Stimulated activated CD8-positive, alpha-beta memory T cell treated with anti-CD3 and anti-CD28 coated beads, Interleukin-4, amount 100 ng/mL, for 4 hours (primary cell): ENCODE measurements around the gene TM7SF3.
"Not testable (repeated sequence)": the region's sequence is repeated elsewhere in the genome, so short reads cannot be mapped to it uniquely, and the experiment has no call there.

Source experiments
- DNase-seq, 2 donors: peaks; one replicate each; pipeline ENCODE4 v3.0.0-alpha.2; 2020; ENCODE audit warnings: low read depth in 2 of 2, low spot score in 1 of 2

The TM7SF3 gene

DNA sequence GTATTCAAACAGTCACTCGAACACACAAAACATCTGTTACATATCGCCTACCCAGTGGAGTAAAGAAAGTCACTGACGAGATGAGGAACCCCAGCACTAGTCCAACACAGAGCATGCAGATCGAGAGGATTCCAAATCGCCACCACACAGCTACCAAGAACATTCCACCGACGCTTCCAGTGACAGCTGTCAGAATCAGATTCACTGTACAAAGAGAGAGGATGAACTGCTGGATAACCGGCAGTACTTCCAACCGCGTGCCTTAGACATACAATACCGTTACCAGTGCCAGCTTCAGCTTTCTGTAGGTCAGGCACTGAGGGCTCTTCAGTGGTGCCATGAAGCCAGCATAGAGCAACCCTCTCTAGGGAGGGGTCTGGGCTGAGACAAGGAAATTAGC, 34.5 kb downstream of the TM7SF3 start:
- no peak for DNase-seq

- no peak for DNase-seq
Measured at GRCh38 chr12:26978801-26979200, 35.4 kb downstream of the TM7SF3 start.

- no peak for DNase-seq
Measured at GRCh38 chr12:26976687-26977086, 37.5 kb downstream of the TM7SF3 start.

DNA sequence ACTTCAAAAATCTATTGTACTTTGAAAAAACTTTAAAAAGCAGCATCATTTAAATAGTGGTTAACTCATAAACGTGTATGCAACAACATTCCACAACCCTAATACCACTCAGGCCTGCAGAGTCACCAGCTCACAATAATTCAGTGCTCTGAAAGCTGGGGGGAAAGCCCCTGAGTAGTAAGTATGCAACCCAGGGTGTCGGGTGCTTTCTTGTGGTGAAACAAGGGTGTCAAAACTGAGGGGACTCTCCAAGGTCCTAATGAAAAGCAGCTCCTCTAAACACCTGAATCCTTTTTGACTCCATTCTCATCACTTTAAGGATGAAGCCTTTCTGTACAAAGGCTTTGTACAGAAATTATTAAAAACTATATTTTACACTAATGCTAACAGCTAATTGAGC, 42.2 kb downstream of the TM7SF3 start:
- DNase-seq, result peak; percentile 11 to 21

DNA sequence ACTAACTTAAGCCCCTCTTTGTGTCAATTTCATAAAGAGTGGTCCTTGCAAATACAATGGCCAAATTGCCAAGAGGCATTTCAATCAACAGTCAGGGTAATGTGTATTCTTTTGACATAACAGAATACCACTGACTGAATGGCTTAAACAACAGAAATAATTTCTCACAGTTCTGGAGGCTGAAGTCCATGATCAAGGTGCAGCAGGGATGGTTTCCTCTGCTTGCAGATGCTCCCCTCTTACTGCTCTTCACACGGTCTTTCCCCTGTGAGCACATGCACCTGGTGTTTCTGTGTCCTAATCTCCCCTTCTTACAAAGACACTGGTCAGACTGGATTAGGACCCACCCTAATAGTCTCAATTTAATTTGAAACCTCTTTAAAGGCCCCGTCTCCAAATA, 44.0 kb downstream of the TM7SF3 start:
- DNase-seq, result no peak

DNA sequence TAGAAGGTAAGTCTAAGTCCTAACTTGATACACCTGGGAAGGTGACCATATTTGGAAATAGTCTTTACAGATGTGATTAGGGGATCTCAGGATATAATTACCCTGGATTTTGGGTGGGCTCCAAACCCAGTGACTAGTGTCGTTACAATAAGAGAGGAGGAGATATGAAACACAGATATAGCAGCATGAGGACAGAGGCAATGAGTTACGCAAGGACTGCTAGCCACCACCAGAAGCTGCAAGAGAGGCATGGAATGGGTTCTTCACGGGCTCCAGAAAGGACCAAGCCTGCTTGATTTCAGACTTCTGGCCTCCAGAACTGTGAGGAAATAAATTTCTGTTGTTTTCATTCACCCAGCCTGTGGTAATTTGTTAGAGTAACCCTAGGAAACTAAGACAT, 47.3 kb downstream of the TM7SF3 start:
- no peak for DNase-seq

- no peak for DNase-seq
Measured at GRCh38 chr12:26963413-26963812, 50.8 kb downstream of the TM7SF3 start.

- DNase-seq, result no peak
Measured at GRCh38 chr12:26961803-26962202, 52.4 kb downstream of the TM7SF3 start.

DNA sequence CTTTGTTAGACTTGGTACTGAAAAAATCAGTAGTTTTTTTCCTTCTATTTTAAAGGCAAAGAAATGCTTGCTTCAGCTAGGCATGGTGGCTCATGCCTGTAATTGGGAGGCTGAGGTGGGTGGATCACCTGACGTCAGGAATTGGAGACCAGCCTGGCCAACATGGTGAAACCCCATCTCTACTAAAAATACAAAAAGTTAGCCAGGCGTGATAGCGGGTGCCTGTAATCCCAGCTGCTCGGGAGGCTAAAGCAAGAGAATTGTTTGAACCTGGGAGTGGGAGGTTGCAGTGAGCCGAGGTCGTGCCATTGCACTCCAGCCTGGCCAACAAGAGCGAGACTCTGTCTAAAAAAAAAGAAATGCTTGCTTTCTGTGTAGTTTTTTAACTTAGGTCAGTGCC, 52.8 kb downstream of the TM7SF3 start:
- DNase-seq, result not testable (repeated sequence)

DNA sequence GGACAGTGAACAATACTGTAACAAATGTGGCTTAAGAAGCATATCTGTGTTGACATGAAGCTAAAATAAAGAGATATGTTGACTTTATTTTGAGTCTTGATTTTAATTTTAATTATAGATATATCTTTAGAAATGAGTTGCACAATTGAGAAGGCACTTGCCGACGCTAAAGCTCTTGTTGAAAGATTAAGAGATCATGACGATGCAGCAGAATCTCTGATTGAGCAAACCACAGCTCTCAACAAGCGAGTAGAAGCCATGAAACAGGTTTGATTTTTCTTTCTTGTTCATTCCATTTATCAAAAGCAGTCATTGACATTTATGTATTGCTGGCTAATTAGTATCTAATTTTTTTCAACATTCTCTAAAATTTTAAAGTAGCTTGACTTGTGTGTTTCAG, 60.2 kb downstream of the TM7SF3 start:
- DNase-seq, result no peak

- no peak for DNase-seq
Measured at GRCh38 chr12:26953447-26953846, 60.7 kb downstream of the TM7SF3 start.

DNA sequence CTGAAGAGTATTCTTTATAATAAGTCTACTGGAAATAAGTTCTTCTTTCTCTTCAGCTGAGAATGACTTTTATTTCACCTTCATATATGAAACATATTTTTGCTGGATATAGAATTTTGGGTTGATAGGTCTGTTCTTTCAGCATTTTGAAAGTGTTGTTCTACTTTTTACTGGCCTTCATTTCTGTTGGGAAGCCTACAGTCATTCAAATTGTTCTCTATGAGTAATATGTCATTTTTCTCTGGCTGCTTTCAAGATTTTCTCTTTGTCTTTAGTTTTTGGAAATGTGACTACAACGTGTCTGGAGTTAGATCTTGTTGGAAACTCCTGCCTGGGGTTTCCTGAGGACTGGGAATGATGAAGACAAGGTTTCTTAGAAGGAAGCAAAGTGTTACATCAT, 65.9 kb downstream of the TM7SF3 start:
- no peak for DNase-seq

GRCh38 chr12:26941215-26941594, 73.0 kb downstream of the TM7SF3 start:
- no peak for DNase-seq

DNA sequence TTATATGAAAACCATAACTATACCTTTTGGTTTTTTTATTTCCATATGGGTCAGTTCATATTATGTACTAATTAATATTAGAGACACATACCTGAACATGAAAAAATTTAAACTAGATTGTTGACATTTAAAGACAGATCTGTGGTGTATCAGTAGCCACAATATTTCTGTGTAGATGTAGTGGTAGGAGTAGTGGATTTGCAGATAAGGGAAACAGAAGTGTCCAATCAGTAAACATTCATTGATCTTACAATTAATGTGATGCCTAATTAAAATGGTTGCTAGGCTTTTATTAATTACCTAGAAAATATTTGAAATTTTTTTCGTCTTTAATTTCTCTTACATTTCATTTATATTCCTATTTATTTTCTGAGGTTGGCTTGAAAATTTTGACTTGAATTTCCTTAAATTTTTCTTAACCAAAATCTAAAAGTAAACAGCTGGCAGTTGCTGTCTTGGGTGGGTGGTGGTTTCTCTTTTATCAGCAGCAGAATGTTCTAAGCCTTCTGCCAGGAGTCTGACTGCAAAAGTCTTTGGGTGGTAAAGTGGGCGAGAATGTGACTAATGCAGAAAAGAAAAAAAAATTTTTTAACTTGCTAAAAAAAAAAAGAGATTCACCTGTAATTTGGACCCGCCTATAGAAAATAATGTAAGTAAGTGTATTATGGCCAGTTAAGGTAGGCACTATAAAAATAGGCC, 73.5 kb downstream of the TM7SF3 start:
- DNase-seq, result no peak

DNA sequence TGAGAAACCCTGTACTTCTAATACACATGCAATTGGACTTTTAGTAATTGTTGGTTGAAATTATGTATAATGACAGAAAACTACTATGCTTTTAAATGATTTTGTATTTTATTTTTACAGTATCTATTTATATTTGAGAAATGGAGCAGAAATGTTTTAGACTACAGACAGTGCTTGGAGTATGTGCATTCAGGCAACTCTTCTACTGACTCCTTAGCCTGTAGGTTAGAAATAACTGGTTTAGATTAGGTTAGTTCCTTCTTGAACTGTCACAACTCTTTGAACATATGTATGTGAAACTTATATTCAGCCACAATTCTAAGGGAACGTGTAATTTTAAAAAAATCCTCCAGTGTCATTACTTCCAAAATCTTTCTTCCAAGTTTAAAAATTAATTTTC, 74.2 kb downstream of the TM7SF3 start:
- no peak for DNase-seq

DNA sequence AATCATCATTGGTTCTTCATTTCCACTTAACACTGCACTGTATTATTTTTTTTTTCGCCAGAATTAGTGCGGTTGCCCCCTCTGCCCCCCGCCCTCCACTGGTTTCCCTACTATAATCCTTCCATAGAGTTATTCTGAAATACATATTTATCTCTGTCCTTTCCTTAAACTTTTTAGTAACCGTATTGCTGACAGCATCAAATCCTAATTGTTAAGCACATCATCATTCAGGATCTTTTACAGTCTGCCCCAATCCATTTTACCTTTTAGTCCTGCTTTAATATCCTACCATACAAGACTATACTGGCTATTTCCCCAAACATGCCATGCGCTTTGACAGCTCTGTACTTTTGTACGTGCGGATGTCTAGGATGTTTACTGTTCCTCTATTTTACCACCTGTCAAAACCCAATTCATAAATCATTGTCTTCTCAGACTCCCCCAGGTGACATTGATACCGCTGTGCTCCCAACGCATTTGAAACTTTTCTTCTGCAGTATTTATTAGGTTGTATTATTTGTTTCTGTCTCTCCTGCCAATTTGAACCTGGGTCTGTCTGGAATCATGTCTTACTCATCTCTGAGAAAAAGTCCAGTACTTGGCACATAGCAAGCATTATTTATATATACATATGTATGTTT, 74.9 kb downstream of the TM7SF3 start:
- no peak for DNase-seq

DNA sequence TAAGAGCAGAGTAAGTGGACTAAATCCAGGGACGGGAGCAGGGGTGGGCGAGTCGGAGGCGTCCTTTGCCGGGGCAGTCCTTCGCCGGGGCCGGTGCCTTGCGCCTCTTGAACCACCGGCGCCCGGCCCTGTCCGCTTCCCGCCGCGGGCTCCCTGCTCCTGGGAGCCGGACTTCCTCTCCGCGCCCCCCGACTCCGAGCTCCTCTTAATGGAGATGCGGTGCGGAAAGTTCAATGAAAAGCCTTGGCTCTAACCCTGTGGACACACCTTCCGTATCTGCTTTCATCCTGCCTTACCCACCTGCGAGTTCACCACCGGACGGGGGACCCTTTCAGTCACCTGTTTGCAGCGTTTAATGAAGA, 75.5 kb downstream of the TM7SF3 start:
- no peak for DNase-seq

DNA sequence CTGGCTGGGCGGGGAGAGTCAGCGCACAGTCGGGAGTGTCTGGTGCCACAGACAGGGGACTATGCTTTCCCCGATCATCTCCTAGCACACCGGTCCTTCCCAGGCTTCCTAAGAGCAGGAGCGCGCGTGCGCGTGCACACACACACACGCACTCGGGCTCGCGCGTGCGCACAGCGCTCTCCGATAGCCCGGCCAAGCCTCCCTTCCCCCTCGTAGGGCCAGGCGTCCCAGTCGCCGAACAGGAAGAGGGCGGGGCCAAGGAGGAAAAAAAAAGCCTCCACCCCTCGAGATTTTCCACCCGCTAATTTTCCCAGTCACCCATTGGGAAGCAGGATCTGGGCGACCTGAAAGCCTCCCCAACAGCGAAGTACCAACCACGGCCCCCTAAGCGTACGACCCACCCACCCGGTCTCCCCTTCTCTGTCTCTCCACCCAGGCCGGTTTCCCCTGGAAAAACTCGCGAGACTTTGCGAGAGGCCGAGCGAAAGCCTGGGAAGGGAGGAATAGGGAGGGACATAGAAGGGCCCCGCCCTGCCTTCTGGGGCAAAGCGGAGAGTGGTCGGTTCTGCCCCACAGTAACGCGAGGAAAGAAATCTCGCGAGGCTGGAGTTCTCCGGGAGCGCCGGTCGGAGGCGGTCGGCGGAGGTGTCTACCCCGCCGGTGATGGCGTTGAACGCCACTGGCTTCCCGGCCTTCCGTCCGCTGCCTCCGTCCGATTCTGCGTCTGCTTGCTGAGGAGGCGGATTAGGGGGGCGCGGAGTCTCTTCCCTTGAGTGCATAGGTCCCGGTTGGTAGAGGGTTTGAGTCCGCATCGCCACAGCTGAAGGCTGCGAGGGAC, 76.1 kb downstream of the TM7SF3 start, which contains the start of the genes FGFR1OP2 and INTS13:
Gene FGFR1OP2 (plus strand): TSS at position 608 of the 838 bp plus-strand sequence. CDS start 15,689 bp downstream, outside the sequence.
Gene INTS13 (minus strand): TSS at position 119 of the 838 bp plus-strand sequence. CDS start 1,178 bp downstream, outside the sequence.
- DNase-seq, result peak; percentile 91 to 93

DNA sequence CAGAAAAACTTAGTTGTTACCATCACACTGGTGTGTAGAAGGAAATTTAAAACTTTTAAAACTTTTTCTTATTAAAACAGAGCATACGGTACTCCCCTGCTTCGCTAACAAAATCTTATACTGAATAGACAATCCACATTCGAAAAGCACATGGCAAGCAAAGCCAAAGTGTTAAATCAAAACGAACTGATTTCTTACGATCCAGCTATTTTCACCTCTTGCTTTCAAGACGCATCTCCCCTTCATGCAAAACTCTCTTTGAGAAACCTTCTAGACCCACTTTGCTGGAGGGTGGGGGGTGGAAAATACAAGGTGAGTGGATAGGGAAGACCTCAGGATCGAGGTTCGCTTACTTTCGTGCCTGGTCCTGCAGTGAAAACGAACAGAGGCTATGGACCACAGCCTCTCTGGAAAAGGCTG, 76.7 kb downstream of the TM7SF3 start:
- DNase-seq, result no peak

DNA sequence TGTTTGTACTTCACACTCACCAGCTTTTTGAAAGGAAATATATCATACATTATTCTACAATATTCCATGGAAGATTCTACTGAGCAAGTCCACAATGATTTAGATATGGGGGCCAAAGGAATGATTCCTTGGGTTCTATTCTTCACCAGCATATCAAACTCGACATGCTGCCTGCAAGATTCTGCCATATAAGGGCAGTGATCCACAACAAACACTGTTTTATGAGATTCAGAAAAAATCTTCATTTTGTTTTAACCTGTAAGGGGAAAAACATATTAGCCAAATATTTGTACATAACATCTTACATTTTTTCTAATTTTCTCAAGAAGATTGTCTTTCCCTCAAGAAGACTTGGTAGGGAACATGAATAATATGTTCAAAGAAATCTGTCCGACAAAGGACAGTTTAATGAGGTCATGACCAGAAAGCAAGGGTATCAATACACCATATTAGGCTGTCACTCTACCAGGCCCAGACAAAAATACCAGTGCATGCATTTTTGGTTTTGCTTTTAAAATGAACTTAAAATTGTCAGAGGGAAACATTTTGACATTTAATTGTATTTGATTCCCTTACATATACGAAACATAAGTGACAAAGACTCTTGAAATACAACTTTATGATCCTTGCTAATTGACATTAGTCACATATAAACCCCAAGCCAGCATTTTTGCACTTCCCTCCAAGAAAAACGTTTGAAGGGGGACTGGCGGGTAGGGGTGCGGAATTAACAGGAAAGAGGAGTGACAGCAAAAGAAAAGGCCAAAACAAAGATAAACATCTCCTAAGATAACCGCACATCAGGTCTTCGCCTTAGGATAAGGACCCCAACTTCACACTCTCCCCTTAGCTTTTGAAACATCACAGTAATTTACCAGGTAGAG, 77.4 kb downstream of the TM7SF3 start:
- no peak for DNase-seq
